ENCODE data around the gene HNRNPA3. TPM values are rescaled to one million over a fixed set of nuclear protein-coding genes. Genes with fewer than 3 reads are reported as not detected.

The HNRNPA3 gene
- total and polyA plus RNA-seq, 10 of the 15 experiments (the other 5 are each of a cell fraction or from before 2014, with no cell fraction given) = 40.4 to 343 (median 206) TPM

- Histone ChIP-seq H3K27ac (ENCODE audit: control insufficient read depth, insufficient read depth) (no peak overlapping the region), H3K79me2 (ENCODE audit: control insufficient read depth, insufficient read depth, low read length) (peaks cover 88% of the 10 kb centered on the region), H3K9me3 (replicated peaks; ENCODE audit: control insufficient read depth, insufficient read depth, low read length) (peaks cover 6% of the 10 kb centered on the region; the same call in 2 of the 3 replicates), H3K36me3 (ENCODE audit: control insufficient read depth in 2 of 2, insufficient read depth in 2 of 2, low read length in 1 of 2) (peaks cover 0 to 4% of the 10 kb centered on the region in 2 experiments; a peak in 1 of 4 replicates), H4K20me1 (ENCODE audit: control insufficient read depth, insufficient read depth) (no peaks in the 10 kb centered on the region), H3K4me2 (ENCODE audit: control insufficient read depth, insufficient read depth) (peak overlapping the region; percentile 77), H2AFZ (ENCODE audit: control insufficient read depth, low read depth, low read length) (no peak overlapping the region), H3K27me3 (replicated peaks in 1 of 2; ENCODE audit: control insufficient read depth in 2 of 2, insufficient read depth in 2 of 2, low read length in 1 of 2) (no peaks in the 10 kb centered on the region), H3K4me1 (ENCODE audit: control insufficient read depth, insufficient read depth, low read length) (peaks cover 3% of the 10 kb centered on the region; the same call in 1 of the 2 replicates), H3K4me3 (peak overlapping the region; percentile 38; the same call in 1 of the 2 replicates), H3K9ac (ENCODE audit: control insufficient read depth, insufficient read depth, low read length) (no peak overlapping the region)
- FAIRE-seq (no peak), DNase-seq (ENCODE audit: low read depth, low spot score) (no peak), ATAC-seq (no peak)
- ChIA-PET CTCF (interaction anchor here (0.8 to 14.2 kb wide), 9 partner anchors 22 to 97 kb away, joined by 3 to 213 read pairs (median 3); no protein-coding TSS in a partner anchor), POLR2A (interaction anchor here (0.5 to 6.7 kb wide), 8 partner anchors 12 to 235 kb away, joined by 3 to 76 read pairs (median 4); no protein-coding TSS in a partner anchor), RAD21 (ENCODE audit: unreplicated experiment) (interaction anchor here (1.0 to 2.4 kb wide), 4 partner anchors 12 to 95 kb away, joined by 3 to 18 read pairs (median 6); no protein-coding TSS in a partner anchor), SMC1A (ENCODE audit: uncharacterized antibody, unreplicated experiment) (interaction anchor here (0.6 to 8.5 kb wide), 15 partner anchors 11 to 454 kb away, joined by 3 to 140 read pairs (median 4); no protein-coding TSS in a partner anchor)
- intact Hi-C loops (cut with micrococcal nuclease; ENCODE audit: unreplicated experiment) (loop anchor here (10.0 kb wide), 1 partner anchor 134 kb away; the partner anchor contains the start of gene AGPS), in situ Hi-C loops (cut with MboI) (no loop called here)
- WGBS (ENCODE audit: insufficient coverage, insufficient replicate concordance, low lambda C conversion rate, missing lambda C conversion rate) = 93% methylated on average over 1 of the region's 1 CpG
- no TSS peak for BruUV-seq (replicated peaks)
- no peak for TF ChIP-seq ZBTB40 (IDR thresholded peaks at IDR 0.05; ENCODE audit: borderline replicate concordance)
Measured at GRCh38 chr2:177260379-177260778, 47.8 kb downstream of the HNRNPA3 start.
